NCI-H2107 treated with DMSO at 0.1 percent for 48 hours (cell line): ENCODE measurements around the gene SERPINA12.

Experiments
- DNase-seq: peaks from one replicate; lab custom pipeline; 2025; ENCODE audit not compliant: unreplicated experiment; lab: John Stamatoyannopoulos, UW

The SERPINA12 gene

GRCh38 chr14:94467728-94468520, 41.3 kb downstream of the SERPINA12 start:
- DNase-seq = no peak

DNA sequence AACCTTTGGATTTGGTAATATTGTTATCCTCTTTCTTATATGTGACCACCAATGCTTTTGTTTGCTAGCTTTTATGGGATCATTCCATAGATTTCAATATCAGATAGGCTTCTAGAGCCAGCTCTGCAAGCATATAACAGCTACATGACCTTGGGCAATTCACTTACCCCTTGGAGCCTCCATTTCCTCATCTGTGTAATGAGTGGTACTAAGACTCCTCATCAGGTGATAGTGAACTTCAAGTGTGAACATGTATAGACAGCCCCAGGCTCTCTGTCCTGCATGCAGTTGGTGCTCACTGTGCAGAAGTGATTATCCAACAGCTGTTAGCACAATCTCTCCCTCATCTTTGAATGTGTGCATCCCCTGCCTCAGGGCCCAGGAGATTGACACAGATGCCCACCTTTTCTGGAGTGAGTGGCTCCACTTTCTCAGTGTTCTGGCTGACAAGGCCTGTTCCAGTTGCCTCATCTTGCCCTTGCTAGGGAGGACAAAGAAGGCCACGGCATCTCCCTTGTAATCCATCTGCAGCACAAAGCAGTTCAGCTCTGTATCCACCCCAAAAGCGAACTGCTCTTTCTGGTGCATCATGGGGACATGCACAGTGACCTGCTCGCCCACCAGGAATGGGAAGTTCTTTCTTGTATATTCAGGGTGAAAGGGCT, 42.4 kb downstream of the SERPINA12 start:
- no peak for DNase-seq

DNA sequence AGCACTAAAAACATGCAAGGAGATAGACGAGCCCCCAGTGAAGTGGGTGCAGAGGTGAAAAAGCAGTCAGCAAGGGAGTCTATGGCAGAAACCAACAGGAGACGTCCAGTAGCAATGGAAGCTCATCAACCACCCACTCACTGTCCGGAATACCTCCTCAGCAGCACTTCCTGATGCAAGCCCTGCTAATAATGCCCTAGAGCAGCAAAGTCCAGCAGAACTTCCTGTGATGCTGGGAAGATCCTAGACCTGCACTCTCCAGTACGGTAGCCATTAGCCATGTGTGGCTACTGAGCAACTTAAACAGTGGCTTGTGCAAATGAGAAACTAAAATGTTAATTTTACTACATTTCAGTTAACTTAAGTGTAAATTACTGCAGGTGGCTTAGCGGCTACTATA, 44.2 kb downstream of the SERPINA12 start:
- no peak for DNase-seq

GRCh38 chr14:94464290-94464689, 45.0 kb downstream of the SERPINA12 start:
- DNase-seq = no peak

DNA sequence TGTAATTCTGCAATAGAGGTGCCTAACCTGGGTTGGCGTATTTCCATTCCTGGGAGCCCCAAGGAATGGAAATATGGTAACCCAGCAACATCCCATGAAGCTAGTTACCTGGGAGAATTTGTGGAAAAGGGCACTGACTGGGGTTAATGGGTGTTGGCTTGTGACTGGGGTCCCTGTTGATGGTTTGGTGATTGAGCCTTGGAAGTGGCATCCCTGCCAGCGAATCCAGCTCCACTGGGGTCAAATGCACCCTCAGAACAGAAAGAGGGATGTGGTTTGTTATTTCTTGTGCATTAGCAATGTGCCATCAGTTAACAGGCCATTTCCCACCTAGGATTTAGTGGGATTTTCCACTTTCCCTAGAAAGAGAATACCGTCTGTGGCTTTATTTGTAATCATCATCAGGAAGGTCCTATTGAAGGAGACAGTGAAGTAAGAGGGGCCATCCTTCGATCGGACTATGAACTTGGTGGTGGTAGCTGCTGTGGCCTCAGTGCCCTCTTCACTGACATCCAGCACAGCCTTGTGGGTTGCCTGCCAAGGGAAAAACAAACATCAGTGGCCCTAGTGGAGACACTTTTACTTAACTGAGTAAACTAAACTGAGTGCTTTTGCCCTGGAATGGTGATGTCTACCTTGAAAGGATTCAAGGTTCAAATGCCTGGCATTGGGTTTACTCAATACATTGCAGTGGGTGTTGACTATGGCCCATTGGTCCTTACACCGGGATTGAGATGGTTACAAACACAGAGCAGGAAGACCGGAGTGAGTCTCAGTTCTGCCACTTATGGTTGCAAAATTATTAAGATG, 46.3 kb downstream of the SERPINA12 start:
- no peak for DNase-seq

DNA sequence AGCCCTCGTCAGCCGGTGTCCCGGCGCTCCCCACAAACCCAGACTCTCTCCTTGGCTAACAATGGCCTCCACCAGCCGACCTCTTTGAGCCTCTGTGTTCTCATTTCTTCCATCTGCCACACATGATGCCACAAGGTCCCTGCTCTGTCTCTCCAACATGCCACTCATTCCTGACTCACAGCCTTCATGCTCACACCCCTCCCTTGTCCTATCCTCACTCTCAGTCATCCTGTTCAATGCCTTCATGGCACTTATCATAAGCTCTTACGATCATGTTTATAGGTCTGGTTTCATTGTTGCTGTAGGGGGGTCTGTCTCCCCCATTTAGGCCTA, 47.1 kb downstream of the SERPINA12 start:
- DNase-seq = no peak

- DNase-seq = no peak
Observed at GRCh38 chr14:94461526-94462218, 47.6 kb downstream of the SERPINA12 start.

- DNase-seq = no peak
Observed at GRCh38 chr14:94460631-94461416, 48.4 kb downstream of the SERPINA12 start.

DNA sequence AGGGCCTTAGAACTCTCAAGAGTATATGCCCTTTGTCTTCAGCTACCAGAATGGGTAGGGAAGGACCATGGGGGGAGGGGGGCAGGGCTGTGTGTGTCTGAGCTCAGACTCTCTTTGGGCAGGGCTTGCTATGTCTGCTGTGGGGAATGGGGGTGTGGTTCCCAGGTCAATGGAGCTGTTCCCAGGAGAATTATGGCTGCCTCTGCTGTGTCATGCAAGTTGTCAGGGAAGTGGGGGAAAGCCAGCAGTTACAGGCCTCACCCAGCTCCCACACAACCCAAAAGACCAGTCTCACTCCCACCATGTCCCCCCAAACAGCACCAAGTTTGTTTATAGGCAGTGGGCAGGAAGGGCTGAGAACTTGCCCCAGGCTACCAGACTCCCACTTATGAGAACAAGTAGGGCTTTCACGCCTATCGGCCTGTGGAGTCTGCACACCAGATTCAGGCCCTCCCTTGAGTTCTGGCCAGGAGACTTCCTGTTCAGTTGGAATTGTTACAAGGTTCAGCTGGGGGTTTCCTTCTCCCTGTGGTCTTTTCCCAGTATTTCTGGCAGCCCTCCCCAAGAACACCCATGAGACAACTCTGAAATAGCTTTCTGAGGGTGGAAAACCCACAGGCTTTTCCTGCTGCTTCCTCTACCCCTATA, 50.6 kb downstream of the SERPINA12 start:
- DNase-seq = no peak

DNA sequence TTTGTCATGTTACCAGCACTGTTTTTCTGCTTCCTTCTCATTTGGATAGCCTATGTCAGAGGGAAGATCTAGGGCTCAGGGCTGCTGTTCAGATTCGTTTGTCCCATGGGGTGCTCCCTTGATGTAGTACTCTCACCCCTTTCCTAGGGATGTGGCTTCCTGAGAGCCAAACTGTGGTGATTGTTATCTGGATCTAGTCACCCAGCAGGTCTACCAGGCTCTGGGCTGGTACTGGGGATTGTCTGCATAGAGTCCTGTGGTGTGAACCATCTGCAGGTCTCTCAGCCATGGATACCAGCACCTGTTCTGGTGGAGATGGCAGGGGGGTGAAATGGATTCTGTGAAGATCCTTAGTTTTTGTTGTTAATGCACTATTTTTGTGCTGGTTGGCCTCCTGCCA, 51.2 kb downstream of the SERPINA12 start:
- DNase-seq = no peak

- no peak for DNase-seq
Observed at GRCh38 chr14:94455928-94456327, 53.3 kb downstream of the SERPINA12 start.

DNA sequence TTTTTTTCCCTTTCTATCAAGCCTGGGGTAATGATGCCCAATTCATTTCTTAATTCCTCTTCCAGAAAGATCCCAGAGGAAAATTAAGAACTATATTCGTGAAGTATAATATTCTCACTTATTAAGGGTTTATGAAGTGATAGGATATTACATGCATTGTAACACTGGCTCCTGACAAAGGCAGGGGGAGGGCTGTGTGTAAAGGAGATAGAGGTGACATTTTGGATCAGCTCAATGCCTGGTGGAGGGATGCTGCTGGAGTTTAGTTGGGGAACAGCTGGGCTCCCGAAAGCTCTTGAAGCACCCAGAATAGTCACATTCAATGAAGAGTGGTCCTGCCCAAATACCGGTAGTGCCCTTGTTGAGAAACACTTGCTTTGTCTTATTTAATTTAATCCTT, 57.4 kb downstream of the SERPINA12 start:
- DNase-seq = no peak

DNA sequence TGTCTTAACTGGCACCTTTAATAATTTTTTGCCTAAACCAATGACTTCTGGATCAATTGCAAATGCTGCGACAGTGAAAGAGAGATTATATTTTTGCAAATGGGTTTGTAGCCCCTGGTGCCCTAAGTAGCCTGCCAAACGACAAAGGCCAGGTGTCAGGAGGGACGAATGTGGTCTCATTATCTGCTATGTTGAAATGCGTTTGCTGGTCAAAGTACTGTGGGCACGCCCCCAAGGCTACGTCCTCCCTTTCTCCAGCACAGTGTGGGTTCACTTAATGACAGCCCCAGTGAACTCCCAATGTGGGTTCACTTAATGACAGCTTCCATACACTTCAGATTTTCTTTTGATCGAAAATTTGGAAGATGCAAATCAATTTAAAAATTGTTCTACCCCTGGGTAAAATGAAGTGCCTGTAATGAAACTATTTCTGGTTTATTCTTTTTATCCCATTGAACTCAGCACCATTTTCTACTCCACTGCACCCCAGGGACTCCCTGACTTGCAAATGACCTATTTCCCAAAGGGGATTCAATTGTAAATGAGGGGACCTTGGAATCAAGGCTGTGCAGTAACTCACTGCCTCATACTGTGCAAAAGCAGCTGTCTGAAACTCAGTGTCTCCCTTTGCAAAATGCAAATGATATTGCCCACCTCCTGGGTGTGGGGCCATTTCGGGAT, 58.0 kb downstream of the SERPINA12 start:
- DNase-seq = no peak

- DNase-seq = no peak
Observed at GRCh38 chr14:94450722-94451090, 58.6 kb downstream of the SERPINA12 start.

DNA sequence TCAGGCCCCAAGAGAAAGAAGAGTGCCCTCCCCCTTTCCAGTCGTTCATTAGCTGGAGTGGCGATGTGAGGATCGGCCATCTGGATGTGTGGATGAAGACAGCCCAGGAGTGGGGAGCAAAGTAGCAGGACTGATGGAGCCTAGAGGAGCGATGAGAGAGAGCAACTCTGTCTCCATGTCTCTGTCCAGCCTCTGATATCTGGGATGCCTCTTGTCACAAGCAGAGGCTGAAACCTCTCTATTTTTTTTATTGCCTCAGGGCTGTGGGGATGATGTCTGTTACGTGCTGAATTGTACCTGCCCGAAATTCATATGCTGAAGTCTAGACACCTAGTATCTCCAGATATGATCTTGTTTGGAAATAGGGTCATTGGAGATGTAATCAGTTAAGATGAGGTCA, 59.3 kb downstream of the SERPINA12 start:
- DNase-seq = no peak

DNA sequence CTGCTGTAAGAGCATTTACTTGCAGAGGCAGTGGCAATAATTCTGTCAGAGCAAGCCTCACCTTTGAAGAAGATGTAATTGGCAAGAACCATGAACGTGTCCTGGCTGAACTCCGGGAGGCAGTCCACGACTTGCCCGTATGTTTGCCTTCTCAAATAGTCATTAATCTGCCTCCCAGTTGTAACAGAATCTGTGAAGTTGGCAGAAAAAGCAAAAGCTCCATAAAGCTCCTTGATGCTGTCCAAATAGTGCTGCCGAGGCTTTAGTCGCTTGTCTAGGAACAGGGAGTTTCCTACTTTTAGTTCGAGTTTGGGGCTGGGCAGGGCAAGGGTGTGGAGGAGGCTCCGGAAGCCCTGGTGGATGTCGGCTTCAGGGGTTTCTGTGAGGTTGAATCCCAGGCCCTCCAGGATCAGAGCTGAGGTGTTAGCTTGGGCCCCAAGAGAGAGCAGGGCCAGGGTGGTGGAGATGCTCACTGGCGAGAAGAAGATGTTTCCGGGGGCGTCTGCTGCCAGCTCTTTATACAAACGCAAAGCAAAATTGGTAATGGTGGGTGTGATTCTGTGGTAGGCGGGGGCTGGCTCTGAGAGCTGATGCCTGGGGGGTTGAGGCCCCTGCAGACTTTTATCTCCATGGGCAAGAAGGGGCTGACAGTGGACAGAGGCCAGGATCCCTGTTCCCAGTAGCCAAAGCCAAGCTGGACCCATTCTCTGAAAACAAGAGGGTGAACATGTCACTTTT, 61.0 kb downstream of the SERPINA12 start:
- no peak for DNase-seq

GRCh38 chr14:94447206-94447605, 62.1 kb downstream of the SERPINA12 start:
- DNase-seq = no peak

DNA sequence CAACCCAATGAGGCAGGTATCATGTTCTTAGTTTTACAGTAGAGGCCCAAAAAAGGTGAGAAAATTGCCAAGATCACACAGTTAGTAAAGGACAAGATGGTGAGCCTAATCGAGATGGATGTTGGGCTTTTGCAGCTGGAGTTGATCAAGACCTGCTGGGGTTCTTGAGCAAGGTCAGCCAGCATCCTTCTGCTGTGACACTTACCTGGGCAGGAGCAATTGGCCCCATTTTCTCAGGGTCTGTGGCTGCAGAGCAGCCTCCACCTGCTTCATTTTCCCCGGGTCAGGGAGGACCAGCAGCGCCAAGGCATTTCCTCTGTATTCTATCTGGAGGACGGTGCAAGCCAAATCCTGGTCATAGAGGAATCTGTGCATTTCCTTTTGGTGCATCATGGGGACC, 63.1 kb downstream of the SERPINA12 start:
- no peak for DNase-seq

DNA sequence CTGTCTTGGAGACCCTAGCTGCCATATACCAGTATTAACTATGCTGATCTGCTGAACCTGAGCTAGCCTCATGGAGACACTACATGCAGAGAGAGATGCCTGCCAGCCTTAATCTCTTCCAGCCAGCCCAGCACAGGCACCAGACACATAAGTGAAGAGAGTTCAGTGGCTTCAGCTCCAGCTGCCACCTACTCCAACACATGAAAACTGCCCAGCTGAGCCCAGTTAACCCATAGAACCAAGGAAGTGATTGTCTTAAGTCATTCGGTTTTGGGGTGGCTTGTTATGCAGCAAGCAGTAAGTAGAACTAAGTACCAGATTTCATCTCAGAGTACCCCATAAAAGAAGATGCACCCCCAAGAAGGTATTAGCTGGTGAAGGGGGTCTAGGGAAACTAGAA, 64.3 kb downstream of the SERPINA12 start:
- no peak for DNase-seq
